Measurements from ENCODE around the gene H6PD.

The H6PD gene

DNA sequence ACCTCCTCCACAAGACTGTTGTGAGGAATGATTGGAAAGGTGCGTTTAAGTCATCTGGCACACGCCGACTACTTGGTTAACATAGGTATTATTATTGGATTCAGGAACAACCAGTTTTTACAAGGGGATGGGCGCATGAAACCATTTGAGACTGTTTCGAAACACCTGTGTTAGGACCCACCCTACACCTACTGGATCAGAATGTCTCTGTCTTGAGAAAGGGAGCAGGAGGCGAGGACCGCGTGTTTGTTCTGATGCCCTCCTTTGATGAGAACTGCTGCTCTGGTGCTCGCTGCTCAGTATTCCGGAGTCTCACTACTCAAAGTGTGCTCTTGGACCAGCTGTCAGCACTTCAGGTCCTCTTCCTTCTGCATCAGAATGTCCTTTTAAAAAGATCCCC is 7.3 kb downstream of the H6PD start:
- Histone ChIP-seq H3K36me3 (peaks cover 9 to 23% (median 22%) of the 10 kb centered on the region in 3 donors), H3K9me3 (no peaks in the 10 kb centered on the region), H3K27ac (peak overlapping the region; percentile 66 to 76), H3K4me3 (no peak overlapping the region), H3K4me1 (peaks cover 0 to 83% (median 73%) of the 10 kb centered on the region in 4 donors), H3K27me3 (no peaks in the 10 kb centered on the region)
- TF ChIP-seq, protein P1, sequence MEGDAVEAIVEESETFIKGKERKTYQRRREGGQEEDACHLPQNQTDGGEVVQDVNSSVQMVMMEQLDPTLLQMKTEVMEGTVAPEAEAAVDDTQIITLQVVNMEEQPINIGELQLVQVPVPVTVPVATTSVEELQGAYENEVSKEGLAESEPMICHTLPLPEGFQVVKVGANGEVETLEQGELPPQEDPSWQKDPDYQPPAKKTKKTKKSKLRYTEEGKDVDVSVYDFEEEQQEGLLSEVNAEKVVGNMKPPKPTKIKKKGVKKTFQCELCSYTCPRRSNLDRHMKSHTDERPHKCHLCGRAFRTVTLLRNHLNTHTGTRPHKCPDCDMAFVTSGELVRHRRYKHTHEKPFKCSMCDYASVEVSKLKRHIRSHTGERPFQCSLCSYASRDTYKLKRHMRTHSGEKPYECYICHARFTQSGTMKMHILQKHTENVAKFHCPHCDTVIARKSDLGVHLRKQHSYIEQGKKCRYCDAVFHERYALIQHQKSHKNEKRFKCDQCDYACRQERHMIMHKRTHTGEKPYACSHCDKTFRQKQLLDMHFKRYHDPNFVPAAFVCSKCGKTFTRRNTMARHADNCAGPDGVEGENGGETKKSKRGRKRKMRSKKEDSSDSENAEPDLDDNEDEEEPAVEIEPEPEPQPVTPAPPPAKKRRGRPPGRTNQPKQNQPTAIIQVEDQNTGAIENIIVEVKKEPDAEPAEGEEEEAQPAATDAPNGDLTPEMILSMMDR (IDR thresholded peaks at IDR 0.05): no peak
- no peak for DNase-seq
- intact Hi-C loops (cut with DNase I; ENCODE audit: low total_unique reads): loop anchor here (10.0 kb wide), 1 partner anchor 107 kb away; no protein-coding TSS in a partner anchor

DNA sequence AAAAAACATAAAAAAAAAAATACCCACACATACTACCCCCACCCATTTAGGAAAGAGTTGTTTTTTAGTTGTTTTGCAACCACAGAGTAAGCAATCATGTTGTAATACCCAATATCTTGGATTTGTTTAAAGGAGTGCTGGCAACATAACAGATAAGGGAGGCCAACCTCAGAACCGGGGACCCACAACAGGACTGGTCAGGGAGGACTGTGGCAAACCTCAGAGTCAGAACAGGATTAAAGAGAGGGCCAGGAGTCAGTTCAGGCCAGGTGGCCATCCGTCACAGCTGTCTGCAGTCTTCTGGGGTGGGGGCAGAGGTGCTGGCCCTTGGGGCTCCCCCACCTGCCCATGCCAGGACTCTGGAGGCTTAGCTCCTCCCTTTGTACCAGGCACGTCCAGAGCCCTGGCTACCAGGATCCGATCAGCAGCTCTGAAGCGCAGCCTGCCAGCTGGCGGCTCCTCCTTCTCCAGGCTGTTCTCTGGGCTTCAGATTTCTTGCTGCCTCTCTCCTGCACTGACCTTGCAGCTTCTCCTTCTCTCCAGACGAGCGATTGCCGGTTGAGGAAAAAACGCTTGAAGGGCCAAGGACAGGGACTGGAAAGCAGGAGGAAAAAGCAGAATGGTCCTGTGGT is 7.9 kb downstream of the H6PD start:
- H3K4me3 ChIP-seq: peak overlapping the region; percentile 20 to 36
- no peaks in the 10 kb centered on the region for H3K9me3 ChIP-seq
- peaks cover 0 to 81% (median 72%) of the 10 kb centered on the region in 4 donors for H3K4me1 ChIP-seq
- H3K27ac ChIP-seq: peak overlapping the region; percentile 66 to 76
- H3K27me3 ChIP-seq: no peaks in the 10 kb centered on the region
- H3K36me3 ChIP-seq: peaks cover 14 to 29% (median 28%) of the 10 kb centered on the region in 3 donors
- DNase-seq: peak; percentile 89 to 94
- TF ChIP-seq, protein P1 (IDR thresholded peaks at IDR 0.05): no peak
- intact Hi-C loops (cut with DNase I; ENCODE audit: low total_unique reads): loop anchor here (10.0 kb wide), 1 partner anchor 108 kb away; no protein-coding TSS in a partner anchor

GRCh38 chr1:9243066-9243739 is 8.6 kb downstream of the H6PD start:
- no peaks in the 10 kb centered on the region for H3K9me3 ChIP-seq
- peak overlapping the region; percentile 20 to 36 for H3K4me3 ChIP-seq
- H3K4me1 ChIP-seq: peaks cover 0 to 78% (median 69%) of the 10 kb centered on the region in 4 donors
- no peak for DNase-seq
- no peaks in the 10 kb centered on the region for H3K27me3 ChIP-seq
- peaks cover 15 to 35% (median 33%) of the 10 kb centered on the region in 3 donors for H3K36me3 ChIP-seq
- TF ChIP-seq, protein P1 (IDR thresholded peaks at IDR 0.05): no peak
- intact Hi-C loops (cut with DNase I; ENCODE audit: low total_unique reads): loop anchor here (10.0 kb wide), 1 partner anchor 108 kb away; no protein-coding TSS in a partner anchor
- peak overlapping the region; percentile 66 to 76 for H3K27ac ChIP-seq

DNA sequence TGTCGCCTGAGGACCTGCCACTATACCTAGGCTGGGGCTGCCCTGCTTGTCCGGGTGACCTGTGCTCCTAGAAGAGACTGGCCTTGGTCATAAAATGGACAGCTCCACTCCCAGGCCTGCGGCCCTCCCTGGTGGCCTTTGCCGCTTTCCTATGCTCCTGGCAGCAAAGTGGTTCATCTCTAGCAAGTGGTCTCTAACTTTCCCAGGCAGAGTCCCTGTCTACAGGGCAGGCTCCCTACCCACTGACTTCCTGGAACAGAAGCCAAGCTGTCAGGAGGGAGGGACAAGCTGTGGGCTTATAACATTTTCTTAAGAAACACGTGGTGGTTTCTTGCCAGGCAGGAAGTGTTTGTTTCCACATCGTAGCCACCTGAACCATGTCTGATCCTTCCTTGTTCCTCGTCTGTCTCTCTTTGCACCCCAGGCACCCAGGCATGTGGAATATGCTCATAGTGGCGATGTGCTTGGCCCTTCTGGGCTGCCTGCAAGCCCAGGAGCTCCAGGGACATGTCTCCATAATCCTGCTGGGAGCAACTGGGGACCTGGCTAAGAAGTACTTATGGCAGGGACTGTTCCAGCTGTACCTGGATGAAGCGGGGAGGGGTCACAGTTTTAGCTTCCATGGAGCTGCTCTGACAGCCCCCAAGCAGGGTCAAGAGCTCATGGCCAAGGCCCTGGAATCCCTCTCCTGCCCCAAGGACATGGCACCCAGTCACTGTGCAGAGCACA is 10.1 kb downstream of the H6PD start:
- no peaks in the 10 kb centered on the region for H3K27me3 ChIP-seq
- DNase-seq: no peak
- H3K9me3 ChIP-seq: no peaks in the 10 kb centered on the region
- H3K27ac ChIP-seq: peak overlapping the region; percentile 5 to 76
- H3K4me1 ChIP-seq: peaks cover 0 to 78% (median 68%) of the 10 kb centered on the region in 4 donors
- intact Hi-C loops (cut with DNase I; ENCODE audit: low total_unique reads): loop anchor here (10.0 kb wide), 1 partner anchor 110 kb away; no protein-coding TSS in a partner anchor
- TF ChIP-seq, protein P1 (IDR thresholded peaks at IDR 0.05): no peak
- peaks cover 15 to 35% (median 33%) of the 10 kb centered on the region in 3 donors for H3K36me3 ChIP-seq
- H3K4me3 ChIP-seq: no peak overlapping the region

- intact Hi-C loops (cut with DNase I; ENCODE audit: low total_unique reads): loop anchor here (10.0 kb wide), 1 partner anchor 110 kb away; no protein-coding TSS in a partner anchor
- no peak for DNase-seq
- Histone ChIP-seq H3K9me3 (no peaks in the 10 kb centered on the region), H3K36me3 (peaks cover 15 to 35% (median 33%) of the 10 kb centered on the region in 3 donors), H3K4me3 (no peak overlapping the region), H3K27ac (peak overlapping the region in 1 of 2 donors; percentile 76), H3K4me1 (peaks cover 0 to 78% (median 69%) of the 10 kb centered on the region in 4 donors), H3K27me3 (no peaks in the 10 kb centered on the region)
- TF ChIP-seq, protein P1 (IDR thresholded peaks at IDR 0.05): no peak
Measured at GRCh38 chr1:9245230-9245619, 10.7 kb downstream of the H6PD start.

Measured in tibial artery (tissue), 4 donors.